Ovary (tissue), 3 donors: ENCODE results near the gene SEC14L6.

Experiments used
- POLR2A ChIP-seq: fragments of 450-650 bp; IDR thresholded peaks from one replicate; pipeline ENCODE4 v1.6.1; 2017; ENCODE audit warnings: antibody characterized with exemption, mild to moderate bottlenecking, moderate library complexity
- TF ChIP-seq, protein P1 (sequence below), 3 donors: fragments of 450-650 bp in 2 of 3; fragments of 200-600 bp in 1 of 3; IDR thresholded peaks; one replicate each; pipeline versions ENCODE4 v1.5.1 to v1.8.0; 2016 to 2022; ENCODE audit warnings: antibody characterized with exemption in 3 of 3, mild to moderate bottlenecking in 1 of 3
- donor health status: DM: no; HTN: no; CAD: no.

GRCh38 chr22:30562366-30562765, 15.8 kb upstream of the SEC14L6 start:
- TF ChIP-seq, protein P1, sequence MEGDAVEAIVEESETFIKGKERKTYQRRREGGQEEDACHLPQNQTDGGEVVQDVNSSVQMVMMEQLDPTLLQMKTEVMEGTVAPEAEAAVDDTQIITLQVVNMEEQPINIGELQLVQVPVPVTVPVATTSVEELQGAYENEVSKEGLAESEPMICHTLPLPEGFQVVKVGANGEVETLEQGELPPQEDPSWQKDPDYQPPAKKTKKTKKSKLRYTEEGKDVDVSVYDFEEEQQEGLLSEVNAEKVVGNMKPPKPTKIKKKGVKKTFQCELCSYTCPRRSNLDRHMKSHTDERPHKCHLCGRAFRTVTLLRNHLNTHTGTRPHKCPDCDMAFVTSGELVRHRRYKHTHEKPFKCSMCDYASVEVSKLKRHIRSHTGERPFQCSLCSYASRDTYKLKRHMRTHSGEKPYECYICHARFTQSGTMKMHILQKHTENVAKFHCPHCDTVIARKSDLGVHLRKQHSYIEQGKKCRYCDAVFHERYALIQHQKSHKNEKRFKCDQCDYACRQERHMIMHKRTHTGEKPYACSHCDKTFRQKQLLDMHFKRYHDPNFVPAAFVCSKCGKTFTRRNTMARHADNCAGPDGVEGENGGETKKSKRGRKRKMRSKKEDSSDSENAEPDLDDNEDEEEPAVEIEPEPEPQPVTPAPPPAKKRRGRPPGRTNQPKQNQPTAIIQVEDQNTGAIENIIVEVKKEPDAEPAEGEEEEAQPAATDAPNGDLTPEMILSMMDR (IDR thresholded peaks at IDR 0.05), result no peak
- no peak for TF ChIP-seq POLR2A
